Skeletal muscle satellite cell (primary cell): Measurements from ENCODE around the gene MFRP.

Experiments
- H3K27me3 ChIP-seq: 2 replicates; pipeline ENCODE4 v1.7.0; 2013; ENCODE audit warnings: low read length; ENCODE audit not compliant: control insufficient read depth, insufficient read depth
- H3K36me3 ChIP-seq: 2 replicates; pipeline ENCODE4 v1.7.0; 2013; ENCODE audit warnings: mild to moderate bottlenecking, control low read depth, low read length; ENCODE audit not compliant: insufficient read depth
- H3K4me1 ChIP-seq: 2 replicates; pipeline ENCODE4 v1.7.0; 2013; ENCODE audit warnings: low read length; ENCODE audit not compliant: control insufficient read depth, insufficient read depth
- H3K4me2 ChIP-seq: 2 replicates; pipeline ENCODE4 v1.7.0; 2013; ENCODE audit warnings: mild to moderate bottlenecking, low read length
- H3K4me3 ChIP-seq: 2 replicates; pipeline ENCODE4 v1.7.0; 2013; ENCODE audit warnings: low read length
- H3K9ac ChIP-seq: 2 replicates; pipeline ENCODE4 v1.7.0; 2013; ENCODE audit warnings: mild to moderate bottlenecking, low read depth, low read length, moderate library complexity
- H3K9me3 ChIP-seq: replicated peaks from 2 replicates; pipeline ENCODE4 v1.7.0; 2013; ENCODE audit warnings: mild to moderate bottlenecking, control low read depth, low read length

The MFRP gene

GRCh38 chr11:119377961-119378667 lies 31.6 kb upstream of the MFRP start:
- no peak overlapping the region for H3K4me2 ChIP-seq
- no peak overlapping the region for H3K9ac ChIP-seq
- H3K36me3 ChIP-seq = no peaks in the 10 kb centered on the region
- no peaks in the 10 kb centered on the region for H3K9me3 ChIP-seq
- H3K4me3 ChIP-seq = no peak overlapping the region
- no peaks in the 10 kb centered on the region for H3K27me3 ChIP-seq
- peaks cover 47% of the 10 kb centered on the region for H3K4me1 ChIP-seq

- Histone ChIP-seq H3K4me1 (peaks cover 47% of the 10 kb centered on the region), H3K9me3 (no peaks in the 10 kb centered on the region), H3K4me3 (no peak overlapping the region), H3K4me2 (no peak overlapping the region), H3K36me3 (no peaks in the 10 kb centered on the region), H3K27me3 (no peaks in the 10 kb centered on the region), H3K9ac (no peak overlapping the region)
Observed at GRCh38 chr11:119377112-119377901, 30.8 kb upstream of the MFRP start.

- H3K9me3 ChIP-seq = no peaks in the 10 kb centered on the region
- H3K4me1 ChIP-seq = peaks cover 56% of the 10 kb centered on the region
- H3K36me3 ChIP-seq = no peaks in the 10 kb centered on the region
- no peaks in the 10 kb centered on the region for H3K27me3 ChIP-seq
- H3K4me3 ChIP-seq = no peak overlapping the region
- H3K4me2 ChIP-seq = peak overlapping the region; percentile 50
- peak overlapping the region; percentile 22 for H3K9ac ChIP-seq
Observed at GRCh38 chr11:119376197-119376847, 29.8 kb upstream of the MFRP start.

- no peak overlapping the region for H3K4me3 ChIP-seq
- no peaks in the 10 kb centered on the region for H3K36me3 ChIP-seq
- peak overlapping the region; percentile 50 for H3K4me2 ChIP-seq
- H3K9ac ChIP-seq = peak overlapping the region; percentile 26
- H3K9me3 ChIP-seq = no peaks in the 10 kb centered on the region
- no peaks in the 10 kb centered on the region for H3K27me3 ChIP-seq
- H3K4me1 ChIP-seq = peaks cover 56% of the 10 kb centered on the region
Observed at GRCh38 chr11:119375337-119376196, 29.1 kb upstream of the MFRP start.

- Histone ChIP-seq H3K4me2 (peak overlapping the region; percentile 50), H3K9me3 (no peaks in the 10 kb centered on the region), H3K4me3 (no peak overlapping the region)
Observed at GRCh38 chr11:119374632-119375336, 28.3 kb upstream of the MFRP start.

GRCh38 chr11:119373921-119374631 lies 27.6 kb upstream of the MFRP start:
- H3K9me3 ChIP-seq = no peaks in the 10 kb centered on the region
- H3K4me2 ChIP-seq = no peak overlapping the region
- no peaks in the 10 kb centered on the region for H3K27me3 ChIP-seq
- H3K9ac ChIP-seq = no peak overlapping the region
- H3K36me3 ChIP-seq = no peaks in the 10 kb centered on the region
- peaks cover 55% of the 10 kb centered on the region for H3K4me1 ChIP-seq
- no peak overlapping the region for H3K4me3 ChIP-seq

More at GRCh38 chr11:119374632-119375336, 28.3 kb upstream of the MFRP start:
- Histone ChIP-seq H3K36me3 (no peaks in the 10 kb centered on the region), H3K4me1 (peaks cover 55% of the 10 kb centered on the region), H3K9ac (peak overlapping the region; percentile 26), H3K27me3 (no peaks in the 10 kb centered on the region)

- H3K4me1 ChIP-seq = peaks cover 63% of the 10 kb centered on the region
- no peak overlapping the region for H3K4me2 ChIP-seq
- H3K36me3 ChIP-seq = no peaks in the 10 kb centered on the region
- no peak overlapping the region for H3K4me3 ChIP-seq
- no peak overlapping the region for H3K9ac ChIP-seq
- H3K27me3 ChIP-seq = no peaks in the 10 kb centered on the region
- no peaks in the 10 kb centered on the region for H3K9me3 ChIP-seq
Observed at GRCh38 chr11:119373059-119373920, 26.8 kb upstream of the MFRP start.

GRCh38 chr11:119372260-119373058 lies 26.0 kb upstream of the MFRP start:
- no peak overlapping the region for H3K4me2 ChIP-seq
- H3K4me1 ChIP-seq = peaks cover 68% of the 10 kb centered on the region
- H3K27me3 ChIP-seq = no peaks in the 10 kb centered on the region
- H3K9me3 ChIP-seq = no peaks in the 10 kb centered on the region
- H3K36me3 ChIP-seq = no peaks in the 10 kb centered on the region
- no peak overlapping the region for H3K9ac ChIP-seq
- no peak overlapping the region for H3K4me3 ChIP-seq

GRCh38 chr11:119371778-119372182 lies 25.3 kb upstream of the MFRP start:
- Histone ChIP-seq H3K4me3 (no peak overlapping the region), H3K27me3 (no peaks in the 10 kb centered on the region), H3K4me2 (no peak overlapping the region), H3K9ac (no peak overlapping the region), H3K9me3 (no peaks in the 10 kb centered on the region), H3K4me1 (peaks cover 69% of the 10 kb centered on the region), H3K36me3 (no peaks in the 10 kb centered on the region)
